Left colon (tissue), 2 donors: ENCODE data around the gene FALEC. TPM values are rescaled to one million over a fixed set of nuclear protein-coding genes. Genes with fewer than 3 reads are reported as not detected.

Source experiments
- ATAC-seq: fragments of 200-7000 bp; cut with Tn5 transposase; one replicate; pipeline ENCODE4 v1.9.1; 2020; ENCODE audit warnings: mild to moderate bottlenecking, moderate library complexity
- DNase-seq, 2 donors: peaks; one replicate each; pipeline ENCODE4 v3.0.0-alpha.2; 2020
- intact Hi-C, 2 donors: fragments of 100-400 bp; cut with DNase I in 1 of 2; cut with micrococcal nuclease in 1 of 2; formaldehyde crosslinking; loops; one replicate each; pipeline versions ENCODE4 v1.11.2 to v1.14.0; 2022; cut with DNase I, micrococcal nuclease
- total RNA-seq, 2 donors: library from RNA; stranded (reverse); fragmentation: NEBNext Ultra II Directional; extraction: Animal tissue kit (Norgen Biotek cat#: 25700); gene quantifications; one replicate each; pipeline ENCODE4 v1.2.1, GENCODE V29; 2021
- donor health status: DM: no; HTN: no; CAD: no.
- donor health status: DM: yes; HTN: yes; CAD: no.

FALEC gene
- total RNA-seq, 2 donors from 2014 or later: not detected

- no peak for ATAC-seq
- intact Hi-C loops: loop anchor here in 1 of 2 donors (10.0 kb wide), 1 partner anchor 61 kb away; no protein-coding TSS in a partner anchor
- DNase-seq: no peak
Measured at GRCh38 chr1:150535511-150536287, 20.1 kb downstream of the FALEC start.

GRCh38 chr1:150536836-150537731 is 21.5 kb downstream of the FALEC start:
- no peak for DNase-seq
- ATAC-seq: no peak
- intact Hi-C loops: loop anchor here in 1 of 2 donors (10.0 kb wide), 1 partner anchor 62 kb away; no protein-coding TSS in a partner anchor

- intact Hi-C loops: loop anchor here in 1 of 2 donors (10.0 kb wide), 1 partner anchor 63 kb away; no protein-coding TSS in a partner anchor
- ATAC-seq: no peak
- DNase-seq: peak in 1 of 2 donors; percentile 30
Measured at GRCh38 chr1:150537732-150538684, 22.5 kb downstream of the FALEC start.

- ATAC-seq: no peak
- DNase-seq: peak in 1 of 2 donors; percentile 37
- intact Hi-C loops: no loop called here
Measured at GRCh38 chr1:150543500-150544143, 28.1 kb downstream of the FALEC start.

- DNase-seq (no peak), ATAC-seq (no peak)
Measured at GRCh38 chr1:150544204-150544603, 28.7 kb downstream of the FALEC start.

GRCh38 chr1:150545486-150546032 is 30.0 kb downstream of the FALEC start:
- intact Hi-C loops: no loop called here
- ATAC-seq (no peak), DNase-seq (no peak)

More at GRCh38 chr1:150544204-150544603, 28.7 kb downstream of the FALEC start:
- intact Hi-C loops: no loop called here

- ATAC-seq: no peak
- intact Hi-C loops: no loop called here
- DNase-seq: no peak
Measured at GRCh38 chr1:150546294-150546937, 30.9 kb downstream of the FALEC start.

- DNase-seq (no peak), ATAC-seq (no peak)
- intact Hi-C loops: no loop called here
Measured at GRCh38 chr1:150548324-150548631, 32.7 kb downstream of the FALEC start.

- DNase-seq: peak in 1 of 2 donors; percentile 64
- intact Hi-C loops: no loop called here
- peak; percentile 74 for ATAC-seq
Measured at GRCh38 chr1:150548632-150549495, 33.3 kb downstream of the FALEC start, which contains the start of gene ADAMTSL4. TSS of gene ADAMTSL4 (plus strand) at chr1:150549408. CDS start at chr1:150552289, 2,881 bp downstream.

GRCh38 chr1:150549496-150550221 is 34.1 kb downstream of the FALEC start:
- DNase-seq (no peak), ATAC-seq (peak; percentile 9)
- intact Hi-C loops: loop anchor here in 1 of 2 donors (10.0 kb wide), 1 partner anchor 75 kb away; the partner anchor contains the start of gene ENSA

GRCh38 chr1:150550222-150551050 is 34.9 kb downstream of the FALEC start:
- DNase-seq (no peak), ATAC-seq (no peak)
- intact Hi-C loops: loop anchor here in 1 of 2 donors (10.0 kb wide), 1 partner anchor 74 kb away; the partner anchor contains the start of gene ENSA

GRCh38 chr1:150551051-150551783 is 35.7 kb downstream of the FALEC start:
- ATAC-seq (no peak), DNase-seq (no peak)
- intact Hi-C loops: loop anchor here in 1 of 2 donors (10.0 kb wide), 1 partner anchor 74 kb away; the partner anchor contains the start of gene ENSA

- no peak for DNase-seq
- no peak for ATAC-seq
- intact Hi-C loops: loop anchor here in 1 of 2 donors (10.0 kb wide), 1 partner anchor 73 kb away; the partner anchor contains the start of gene ENSA
Measured at GRCh38 chr1:150551784-150552127, 36.2 kb downstream of the FALEC start.
